A673 (cell line): ENCODE data around the gene VIP. TPM values are rescaled to one million over a fixed set of nuclear protein-coding genes. Genes with fewer than 3 reads are reported as not detected.
A peak's percentile ranks its signal among the peaks of the same experiment; 100 is the strongest.

Source experiments
- BruUV-seq: library from RNA; stranded (reverse); fragments of 400-500 nt; replicated peaks from 2 replicates; lab custom pipeline; 2021; lab: Mats Ljungman, UMichigan
- CTCF ChIA-PET: fragments of 300-600 bp; sonication (Branson Sonifier 250); formaldehyde crosslinking; loops from one replicate; lab custom pipeline; 2022; ENCODE audit warnings: antibody characterized with exemption; lab: Charles Lee
- POLR2A ChIA-PET: fragments of 300-600 bp; sonication (Branson Sonifier 250); formaldehyde crosslinking; loops from one replicate; lab custom pipeline; 2022; ENCODE audit warnings: antibody characterized with exemption; ENCODE audit not compliant: low non-redundant PET; lab: Charles Lee
- DNase-seq: peaks from one replicate; pipeline ENCODE4 v3.0.0-alpha.2; 2015; ENCODE audit warnings: low spot score
- H3K27ac ChIP-seq: fragments of 200-600 bp; sonication (generic); 2 replicates; pipeline ENCODE4 v1.5.1; 2016; ENCODE audit warnings: mixed run types, low read depth, mild to moderate bottlenecking, mixed read lengths, antibody characterized with exemption, low read length; ENCODE audit not compliant: poor library complexity, severe bottlenecking
- H3K27me3 ChIP-seq: fragments of 200-600 bp; sonication (generic); replicated peaks from 2 replicates; pipeline ENCODE4 v1.6.1; 2017; ENCODE audit warnings: mixed run types, low read depth, mild to moderate bottlenecking, mixed read lengths, antibody characterized with exemption, low read length; ENCODE audit not compliant: insufficient read depth, poor library complexity
- H3K36me3 ChIP-seq: fragments of 200-600 bp; sonication (generic); 2 replicates; pipeline ENCODE4 v1.6.1; 2016; ENCODE audit warnings: mixed run types, mild to moderate bottlenecking, mixed read lengths, antibody characterized with exemption, low read length; ENCODE audit not compliant: insufficient read depth, poor library complexity, severe bottlenecking
- H3K4me1 ChIP-seq: fragments of 200-600 bp; sonication (generic); 2 replicates; pipeline ENCODE4 v1.6.1; 2017; ENCODE audit warnings: mixed run types, mild to moderate bottlenecking, mixed read lengths, antibody characterized with exemption, low read length; ENCODE audit not compliant: insufficient read depth, poor library complexity, severe bottlenecking
- H3K4me3 ChIP-seq: fragments of 200-600 bp; sonication (generic); 2 replicates; pipeline ENCODE4 v1.5.1; 2016; ENCODE audit warnings: low read depth, mixed run types, mild to moderate bottlenecking, mixed read lengths, low read length; ENCODE audit not compliant: poor library complexity, severe bottlenecking
- H3K9me3 ChIP-seq: fragments of 200-600 bp; sonication (generic); 2 replicates; pipeline ENCODE4 v1.6.1; 2016; ENCODE audit warnings: mixed run types, low read depth, mild to moderate bottlenecking, mixed read lengths, antibody characterized with exemption, low read length; ENCODE audit not compliant: poor library complexity, severe bottlenecking
- EZH2 ChIP-seq: fragments of 200-600 bp; sonication (generic); IDR thresholded peaks from 2 replicates; pipeline ENCODE4 v1.6.1; 2017; ENCODE audit warnings: borderline replicate concordance, low read depth, mild to moderate bottlenecking, mixed read lengths, antibody characterized with exemption, low read length; ENCODE audit not compliant: poor library complexity, severe bottlenecking
- intact Hi-C: fragments of 100-400 bp; cut with micrococcal nuclease; formaldehyde crosslinking; loops from one replicate; pipeline ENCODE4 v1.10.0; 2022; ENCODE audit not compliant: unreplicated experiment
- total RNA-seq: library from RNA; stranded (reverse); gene quantifications from 2 replicates; pipeline ENCODE4 v1.2.3, GENCODE V29; 2021
- TF ChIP-seq, protein P1 (sequence below): fragments of 300-800, 200-600 bp; sonication (generic); conservative IDR thresholded peaks from 2 replicates; pipeline ENCODE4 v1.5.1; 2017; ENCODE audit warnings: low read depth, mild to moderate bottlenecking, antibody characterized with exemption, low read length, moderate library complexity, mixed read lengths

The VIP gene
- total RNA-seq, 1 experiment from 2014 or later = not detected

- Histone ChIP-seq H3K27me3 (no peaks in the 10 kb centered on the region), H3K27ac (no peak overlapping the region), H3K4me1 (no peaks in the 10 kb centered on the region), H3K36me3 (no peaks in the 10 kb centered on the region), H3K4me3 (no peak overlapping the region), H3K9me3 (no peaks in the 10 kb centered on the region)
- CTCF ChIA-PET = no interaction called here
- DNase-seq = peak; percentile 4
- POLR2A ChIA-PET = no interaction called here
- TF ChIP-seq, protein P1, sequence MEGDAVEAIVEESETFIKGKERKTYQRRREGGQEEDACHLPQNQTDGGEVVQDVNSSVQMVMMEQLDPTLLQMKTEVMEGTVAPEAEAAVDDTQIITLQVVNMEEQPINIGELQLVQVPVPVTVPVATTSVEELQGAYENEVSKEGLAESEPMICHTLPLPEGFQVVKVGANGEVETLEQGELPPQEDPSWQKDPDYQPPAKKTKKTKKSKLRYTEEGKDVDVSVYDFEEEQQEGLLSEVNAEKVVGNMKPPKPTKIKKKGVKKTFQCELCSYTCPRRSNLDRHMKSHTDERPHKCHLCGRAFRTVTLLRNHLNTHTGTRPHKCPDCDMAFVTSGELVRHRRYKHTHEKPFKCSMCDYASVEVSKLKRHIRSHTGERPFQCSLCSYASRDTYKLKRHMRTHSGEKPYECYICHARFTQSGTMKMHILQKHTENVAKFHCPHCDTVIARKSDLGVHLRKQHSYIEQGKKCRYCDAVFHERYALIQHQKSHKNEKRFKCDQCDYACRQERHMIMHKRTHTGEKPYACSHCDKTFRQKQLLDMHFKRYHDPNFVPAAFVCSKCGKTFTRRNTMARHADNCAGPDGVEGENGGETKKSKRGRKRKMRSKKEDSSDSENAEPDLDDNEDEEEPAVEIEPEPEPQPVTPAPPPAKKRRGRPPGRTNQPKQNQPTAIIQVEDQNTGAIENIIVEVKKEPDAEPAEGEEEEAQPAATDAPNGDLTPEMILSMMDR = peak; percentile 17; the same call in 1 of the 2 replicates
- no peak for TF ChIP-seq EZH2
- intact Hi-C loops = no loop called here
- BruUV-seq = no TSS peak
Observed at GRCh38 chr6:152727507-152727906, 23.1 kb upstream of the VIP start.

DNA sequence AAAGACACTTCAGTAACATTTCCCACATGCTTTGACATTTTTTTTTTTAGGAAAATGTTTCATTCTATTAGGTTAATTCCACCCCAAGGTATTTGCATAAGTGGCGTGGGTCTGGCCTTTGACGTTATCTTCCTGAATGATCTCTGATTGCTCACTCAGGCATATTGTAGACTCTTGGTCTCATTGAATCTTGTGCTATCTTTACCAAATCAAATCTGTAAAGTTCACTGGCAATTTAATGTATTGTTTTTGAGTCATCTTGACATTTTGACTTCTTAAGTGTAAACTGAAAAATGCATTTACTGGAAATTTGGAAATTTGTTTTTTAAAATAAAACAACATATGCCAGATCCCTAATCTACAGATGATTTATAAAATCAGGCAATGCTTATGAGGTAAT lies 16.0 kb upstream of the VIP start:
- peaks cover 19% of the 10 kb centered on the region for H3K27me3 ChIP-seq
- BruUV-seq = no TSS peak
- CTCF ChIA-PET = no interaction called here
- POLR2A ChIA-PET = no interaction called here
- H3K36me3 ChIP-seq = no peaks in the 10 kb centered on the region
- H3K9me3 ChIP-seq = peaks cover 3% of the 10 kb centered on the region
- DNase-seq = no peak
- intact Hi-C loops = no loop called here
- no peak overlapping the region for H3K4me3 ChIP-seq
- no peak for TF ChIP-seq EZH2
- TF ChIP-seq, protein P1 = no peak
- H3K27ac ChIP-seq = no peak overlapping the region
- H3K4me1 ChIP-seq = no peaks in the 10 kb centered on the region

GRCh38 chr6:152736687-152737273 lies 13.8 kb upstream of the VIP start:
- no TSS peak for BruUV-seq
- DNase-seq = no peak
- peaks cover 19% of the 10 kb centered on the region for H3K27me3 ChIP-seq
- no peak overlapping the region for H3K4me3 ChIP-seq
- H3K27ac ChIP-seq = no peak overlapping the region
- POLR2A ChIA-PET = no interaction called here
- intact Hi-C loops = no loop called here
- peaks cover 3% of the 10 kb centered on the region for H3K9me3 ChIP-seq
- CTCF ChIA-PET = no interaction called here
- no peaks in the 10 kb centered on the region for H3K4me1 ChIP-seq
- TF ChIP-seq, protein P1 = no peak
- no peak for TF ChIP-seq EZH2
- no peaks in the 10 kb centered on the region for H3K36me3 ChIP-seq
